Left ventricle myocardium inferior (tissue), 1 donor: ENCODE data around the gene CUL2. TPM values are rescaled to one million over a fixed set of nuclear protein-coding genes. Genes with fewer than 3 reads are reported as not detected.
"Not testable (repeated sequence)": the region's sequence is repeated elsewhere in the genome, so short reads cannot be mapped to it uniquely, and the experiment has no call there.

ENCODE experiments used
- DNase-seq: peaks from one replicate; pipeline ENCODE4 v3.0.0-alpha.2; 2020
- H3K27ac ChIP-seq: fragments of 200-600 bp; replicated peaks from 2 replicates; pipeline ENCODE4 v1.8.0; 2021
- H3K27me3 ChIP-seq: fragments of 200-600 bp; 2 replicates; pipeline ENCODE4 v1.8.0; 2021; ENCODE audit warnings: low read depth
- H3K36me3 ChIP-seq: fragments of 200-600 bp; 2 replicates; pipeline ENCODE4 v1.8.0; 2021
- H3K4me1 ChIP-seq: fragments of 200-600 bp; 2 replicates; pipeline ENCODE4 v1.8.0; 2021
- H3K4me3 ChIP-seq: fragments of 200-600 bp; 2 replicates; pipeline ENCODE4 v1.8.0; 2021; ENCODE audit warnings: mild to moderate bottlenecking, moderate library complexity
- H3K9me3 ChIP-seq: fragments of 200-600 bp; replicated peaks from 2 replicates; pipeline ENCODE4 v1.8.0; 2021
- CTCF ChIP-seq: fragments of 200-600 bp; IDR thresholded peaks from 2 replicates; pipeline ENCODE4 v1.8.0; 2021; ENCODE audit warnings: antibody characterized with exemption, mild to moderate bottlenecking, borderline replicate concordance
- intact Hi-C: fragments of 100-400 bp; cut with micrococcal nuclease; formaldehyde crosslinking; loops from one replicate; pipeline ENCODE4 v1.11.0; 2022
- total RNA-seq: library from RNA; stranded (reverse); fragmentation: NEBNext Ultra II Directional; extraction: Animal tissue kit (Norgen Biotek cat#: 25700); gene quantifications from one replicate; pipeline ENCODE4 v1.2.1, GENCODE V29; 2021
- donor health status: DM: no; HTN: yes; CAD: no; lungs with severe emphysema.

CUL2 gene
- total RNA-seq, 1 donor from 2014 or later = 35.9 TPM

GRCh38 chr10:35092851-35093250 lies 2.7 kb upstream of the CUL2 start:
- no peak for TF ChIP-seq CTCF
- H3K9me3 ChIP-seq = peaks cover 5% of the 10 kb centered on the region
- intact Hi-C loops = no loop called here
- peaks cover 22% of the 10 kb centered on the region for H3K27me3 ChIP-seq
- peaks cover 33% of the 10 kb centered on the region for H3K4me1 ChIP-seq
- DNase-seq = no peak
- no peak overlapping the region for H3K4me3 ChIP-seq
- H3K27ac ChIP-seq = no peak overlapping the region
- H3K36me3 ChIP-seq = no peaks in the 10 kb centered on the region

- DNase-seq = no peak
- H3K4me1 ChIP-seq = peaks cover 39% of the 10 kb centered on the region
- H3K4me3 ChIP-seq = no peak overlapping the region
- no peak for TF ChIP-seq CTCF
- H3K36me3 ChIP-seq = no peaks in the 10 kb centered on the region
- intact Hi-C loops = no loop called here
- H3K27me3 ChIP-seq = peaks cover 16% of the 10 kb centered on the region
- peaks cover 5% of the 10 kb centered on the region for H3K9me3 ChIP-seq
- no peak overlapping the region for H3K27ac ChIP-seq
Observed at GRCh38 chr10:35091994-35092790, 2.1 kb upstream of the CUL2 start.

DNA sequence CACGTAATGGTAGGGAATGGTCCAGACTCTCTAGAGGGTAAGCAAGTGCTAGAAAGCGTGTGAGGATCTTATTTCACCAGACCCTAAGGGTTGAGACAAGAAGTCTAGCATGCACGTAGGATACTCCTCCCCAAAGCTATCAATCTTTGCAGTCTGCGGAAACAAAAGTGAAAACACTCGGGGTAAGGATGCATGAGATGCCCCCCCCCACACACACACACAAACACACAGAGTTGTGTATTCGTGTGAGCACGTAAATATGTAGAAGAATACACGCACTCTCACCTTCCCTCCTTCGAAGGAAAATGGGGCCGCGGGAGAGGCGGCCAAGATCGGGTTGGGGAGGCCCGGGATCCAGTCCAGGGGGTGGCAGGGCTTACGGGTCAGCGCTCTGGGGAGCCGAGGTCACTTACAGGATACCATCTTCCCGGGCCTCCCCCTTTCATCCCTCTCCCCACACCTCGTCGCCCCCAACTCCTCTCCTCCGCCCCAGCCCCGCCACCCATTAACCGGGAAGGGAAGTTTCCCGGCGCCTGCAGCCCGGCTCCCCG lies 455 bp downstream of the CUL2 start:
- DNase-seq = no peak
- peak overlapping the region; percentile 96 for H3K27ac ChIP-seq
- H3K4me3 ChIP-seq = peak overlapping the region; percentile 91
- intact Hi-C loops = no loop called here
- no peak for TF ChIP-seq CTCF
- no peaks in the 10 kb centered on the region for H3K27me3 ChIP-seq
- peaks cover 59% of the 10 kb centered on the region for H3K4me1 ChIP-seq
- H3K36me3 ChIP-seq = no peaks in the 10 kb centered on the region
- peaks cover 5% of the 10 kb centered on the region for H3K9me3 ChIP-seq

DNA sequence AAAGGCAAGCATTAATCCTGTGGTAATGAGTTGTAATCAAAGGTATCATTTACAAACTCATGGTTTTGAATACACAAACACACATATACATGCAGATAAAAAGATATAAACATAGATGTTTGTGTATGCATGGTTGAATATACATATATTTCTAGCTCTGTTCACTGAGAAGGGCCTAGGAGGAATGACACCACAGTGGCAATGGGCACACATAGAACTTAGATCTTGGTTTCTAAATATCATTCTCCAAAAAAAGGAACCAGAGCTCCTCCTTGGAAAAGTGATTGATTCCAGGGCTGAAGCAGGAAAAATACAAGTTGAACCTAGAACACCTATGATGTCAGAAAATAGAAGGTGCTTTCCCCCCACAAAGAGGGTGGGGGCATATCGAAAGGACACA lies 6.9 kb downstream of the CUL2 start:
- intact Hi-C loops = no loop called here
- H3K4me1 ChIP-seq = peaks cover 31% of the 10 kb centered on the region
- peaks cover 11% of the 10 kb centered on the region for H3K36me3 ChIP-seq
- TF ChIP-seq CTCF = no peak
- no peak for DNase-seq
- no peak overlapping the region for H3K27ac ChIP-seq
- no peak overlapping the region for H3K4me3 ChIP-seq
- peaks cover 14% of the 10 kb centered on the region for H3K9me3 ChIP-seq
- H3K27me3 ChIP-seq = no peaks in the 10 kb centered on the region

GRCh38 chr10:35080261-35080660 lies 9.9 kb downstream of the CUL2 start:
- H3K4me1 ChIP-seq, DNase-seq, H3K27ac ChIP-seq, H3K4me3 ChIP-seq, intact Hi-C loops, H3K27me3 ChIP-seq: not testable (repeated sequence)
- Histone ChIP-seq H3K9me3 (peaks cover 14% of the 10 kb centered on the region), H3K36me3 (peaks cover 16% of the 10 kb centered on the region)

- no peaks in the 10 kb centered on the region for H3K4me1 ChIP-seq
- no peak for DNase-seq
- intact Hi-C loops = no loop called here
- no peak overlapping the region for H3K27ac ChIP-seq
- no peak overlapping the region for H3K4me3 ChIP-seq
- no peak for TF ChIP-seq CTCF
- H3K9me3 ChIP-seq = peaks cover 14% of the 10 kb centered on the region
- peaks cover 16% of the 10 kb centered on the region for H3K36me3 ChIP-seq
- H3K27me3 ChIP-seq = no peaks in the 10 kb centered on the region
Observed at GRCh38 chr10:35079763-35080162, 10.4 kb downstream of the CUL2 start.
